B cell (primary cell): ENCODE data around the gene TFF3. TPM values are rescaled to one million over a fixed set of nuclear protein-coding genes. Genes with fewer than 3 reads are reported as not detected.

Experiments
- ATAC-seq: fragments of 200-7000 bp; cut with Tn5 transposase; one replicate; pipeline ENCODE4 v1.10.0; 2021; ENCODE audit warnings: low read depth, mild to moderate bottlenecking, moderate number of reproducible peaks, moderate library complexity
- CTCF ChIA-PET: fragments of 350-600 bp; sonication (Branson Sonifier 250); formaldehyde crosslinking; loops from one replicate; lab custom pipeline; 2021; ENCODE audit warnings: antibody characterized with exemption, inconsistent platforms; lab: Charles Lee
- POLR2A ChIA-PET: fragments of 350-600 bp; sonication (Branson Sonifier 250); formaldehyde crosslinking; loops from one replicate; lab custom pipeline; 2021; ENCODE audit warnings: antibody characterized with exemption; lab: Charles Lee
- DNase-seq: peaks from one replicate; pipeline ENCODE4 v3.0.0; 2013
- H2AFZ ChIP-seq: 2 replicates; pipeline ENCODE4 v1.6.1; 2012; ENCODE audit warnings: mild to moderate bottlenecking, low read depth, low read length; ENCODE audit not compliant: insufficient read depth, poor library complexity, severe bottlenecking
- H3K27ac ChIP-seq, 2 donors: 1 replicate in 1 of 2; 2 replicates in 1 of 2; pipeline ENCODE4 v1.5.1; 2012 to 2013; ENCODE audit warnings: low read length in 2 of 2, mild to moderate bottlenecking in 2 of 2, moderate library complexity in 1 of 2
- H3K27me3 ChIP-seq, 4 experiments: fragments of 200-600 bp in 1 of 4; sonication (generic) in 1 of 4; replicated peaks in 1 of 4; 1 replicate in 2 of 4; 2 replicates in 2 of 4; pipeline versions ENCODE4 v1.6.1 to v1.7.0; 2013 to 2016; ENCODE audit warnings: low read length in 3 of 4, mild to moderate bottlenecking in 2 of 4, mixed read lengths in 1 of 4, moderate library complexity in 1 of 4; ENCODE audit not compliant: insufficient read depth in 4 of 4, control insufficient read depth in 3 of 4; ENCODE audit errors: control extremely low read depth in 1 of 4
- H3K36me3 ChIP-seq, 2 experiments: replicated peaks in 1 of 2; 1 replicate in 1 of 2; 2 replicates in 1 of 2; pipeline versions ENCODE4 v1.6.1 to v1.7.1; 2013; ENCODE audit warnings: low read length in 1 of 2; ENCODE audit not compliant: insufficient read depth in 2 of 2, control insufficient read depth in 1 of 2; ENCODE audit errors: control extremely low read depth in 1 of 2, extremely low read depth in 1 of 2
- H3K4me1 ChIP-seq, 2 donors: fragments of 200-600 bp in 1 of 2; sonication (generic) in 1 of 2; 1 replicate in 1 of 2; 2 replicates in 1 of 2; pipeline versions ENCODE4 v1.5.1 to v1.6.1; 2013 to 2017; ENCODE audit warnings: low read length in 2 of 2; ENCODE audit not compliant: control insufficient read depth in 2 of 2, insufficient read depth in 2 of 2
- H3K4me2 ChIP-seq: replicated peaks from 2 replicates; pipeline ENCODE3; 2012; ENCODE audit warnings: mild to moderate bottlenecking, low read depth, low read length; ENCODE audit not compliant: poor library complexity, severe bottlenecking
- H3K4me3 ChIP-seq, 5 experiments: fragments of 200-600 bp in 1 of 5; sonication (generic) in 1 of 5; 1 replicate in 3 of 5; 2 replicates in 2 of 5; pipeline versions ENCODE4 v1.5.1 to v1.7.0; 2011 to 2016; ENCODE audit warnings: low read length in 4 of 5, mild to moderate bottlenecking in 4 of 5, low read depth in 2 of 5, control low read depth in 1 of 5, moderate library complexity in 1 of 5; ENCODE audit not compliant: insufficient read depth in 1 of 5; ENCODE audit errors: control extremely low read depth in 1 of 5, extremely low read depth in 1 of 5
- H3K79me2 ChIP-seq: fragments of 200-600 bp; sonication (generic); one replicate; pipeline ENCODE4 v1.6.0; 2016; ENCODE audit warnings: low read length; ENCODE audit not compliant: control insufficient read depth, insufficient read depth
- H3K9ac ChIP-seq: fragments of 200-600 bp; sonication (generic); 2 replicates; pipeline ENCODE4 v1.6.1; 2017; ENCODE audit warnings: mild to moderate bottlenecking, low read length, moderate library complexity
- H3K9me3 ChIP-seq, 3 donors: one replicate each; pipeline versions ENCODE4 v1.6.1 to v1.7.1; 2013; ENCODE audit warnings: low read length in 2 of 3; ENCODE audit not compliant: control insufficient read depth in 2 of 3, insufficient read depth in 1 of 3; ENCODE audit errors: control extremely low read depth in 1 of 3
- H4K20me1 ChIP-seq: 2 replicates; pipeline ENCODE4 v1.6.0; 2012; ENCODE audit warnings: mild to moderate bottlenecking, low read length; ENCODE audit not compliant: insufficient read depth, control insufficient read depth, poor library complexity, severe bottlenecking
- H3K27ac Mint-ChIP-seq: one replicate; pipeline ENCODE4 v1.8.0; 2021; ENCODE audit warnings: mixed read lengths
- H3K27me3 Mint-ChIP-seq: one replicate; pipeline ENCODE4 v1.8.0; 2021; ENCODE audit warnings: mixed read lengths
- H3K4me1 Mint-ChIP-seq: one replicate; pipeline ENCODE4 v1.8.0; 2021; ENCODE audit warnings: mixed read lengths
- H3K4me3 Mint-ChIP-seq: one replicate; pipeline ENCODE4 v1.8.0; 2021; ENCODE audit warnings: mixed read lengths
- H3K9me3 Mint-ChIP-seq: one replicate; pipeline ENCODE4 v1.8.0; 2022; ENCODE audit warnings: mixed read lengths; ENCODE audit not compliant: insufficient read depth
- CTCF ChIP-seq: fragments of 200-600 bp; IDR thresholded peaks from one replicate; pipeline ENCODE4 v1.8.0; 2022; ENCODE audit warnings: antibody characterized with exemption, mild to moderate bottlenecking
- EZH2 ChIP-seq: IDR thresholded peaks from 2 replicates; pipeline ENCODE4 v1.6.1; 2012; ENCODE audit warnings: borderline replicate concordance, low read depth, mild to moderate bottlenecking, moderate library complexity, low read length; ENCODE audit not compliant: insufficient read depth, poor library complexity, severe bottlenecking
- WGBS: methylation state at CpG from one replicate; pipeline ENCODE4 v1.1.5; 2013; ENCODE audit warnings: missing lambda C conversion rate; ENCODE audit not compliant: insufficient coverage; 5-methylcytosine and 5-hydroxymethylcytosine counted together
- intact Hi-C: fragments of 100-400 bp; cut with micrococcal nuclease; formaldehyde crosslinking; loops from one replicate; pipeline ENCODE4 v1.10.0; 2022
- polyA plus RNA-seq: library from polyadenylated mRNA; depleted of rRNA; stranded (reverse); fragments of >200 nt; gene quantifications from 2 replicates; pipeline ENCODE4 v1.2.3, GENCODE V29; 2012
- total RNA-seq, 2 donors: library from RNA; stranded (reverse); fragments of 120-200 nt in 1 of 2; gene quantifications; 1 replicate in 1 of 2; 2 replicates in 1 of 2; pipeline versions ENCODE4 v1.2.3 to v1.2.4, GENCODE V29; 2013 to 2022

TFF3 gene
- total and polyA plus RNA-seq, 2 donors (not counting 1 experiment from before 2014, with no cell fraction given) = not detected

GRCh38 chr21:42311160-42311559 is 4.0 kb downstream of the TFF3 start:
- H3K4me2 ChIP-seq = no peak overlapping the region
- peaks cover 7 to 14% of the 10 kb centered on the region in 2 donors for H3K4me1 ChIP-seq
- H3K9ac ChIP-seq = no peak overlapping the region
- no peaks in the 10 kb centered on the region for H3K36me3 ChIP-seq
- DNase-seq = no peak
- H3K79me2 ChIP-seq = no peaks in the 10 kb centered on the region
- intact Hi-C loops = no loop called here
- H3K9me3 Mint-ChIP-seq = no peaks in the 10 kb centered on the region
- no peak overlapping the region for H3K4me3 Mint-ChIP-seq
- H3K27ac Mint-ChIP-seq = no peak overlapping the region
- CTCF ChIA-PET = interaction anchor here (1.0 to 4.8 kb wide), 10 partner anchors 8 to 228 kb away, joined by 3 to 39 read pairs (median 8); no protein-coding TSS in a partner anchor
- POLR2A ChIA-PET = no interaction called here
- peaks cover 4% of the 10 kb centered on the region for H3K4me1 Mint-ChIP-seq
- H3K9me3 ChIP-seq = peaks cover 0 to 3% (median 0%) of the 10 kb centered on the region in 3 donors
- H3K27me3 ChIP-seq = peaks cover 0 to 37% (median 13%) of the 10 kb centered on the region in 4 experiments
- TF ChIP-seq CTCF (no peak), EZH2 (no peak)
- no peak for ATAC-seq
- no peak overlapping the region for H2AFZ ChIP-seq
- H3K4me3 ChIP-seq = no peak overlapping the region
- no peak overlapping the region for H3K27ac ChIP-seq
- WGBS = 98% methylated on average over 12 of the region's 14 CpGs
- H3K27me3 Mint-ChIP-seq = peaks cover 26% of the 10 kb centered on the region
- no peaks in the 10 kb centered on the region for H4K20me1 ChIP-seq

GRCh38 chr21:42310411-42311001 is 4.7 kb downstream of the TFF3 start:
- POLR2A ChIA-PET = no interaction called here
- no peak overlapping the region for H3K4me3 Mint-ChIP-seq

More at GRCh38 chr21:42310411-42311001, 4.7 kb downstream of the TFF3 start:
- DNase-seq (no peak), ATAC-seq (no peak)
- Histone ChIP-seq H3K4me3 (no peak overlapping the region), H3K9ac (no peak overlapping the region), H3K9me3 (peaks cover 0 to 3% (median 0%) of the 10 kb centered on the region in 3 donors), H3K79me2 (no peaks in the 10 kb centered on the region), H3K4me1 (peaks cover 7 to 14% of the 10 kb centered on the region in 2 donors), H3K27ac (no peak overlapping the region), H3K4me2 (no peak overlapping the region), H4K20me1 (no peaks in the 10 kb centered on the region), H3K27me3 (peaks cover 0 to 42% (median 13%) of the 10 kb centered on the region in 4 experiments), H3K36me3 (no peaks in the 10 kb centered on the region), H2AFZ (no peak overlapping the region)
- WGBS = 91% methylated on average over 11 of the region's 12 CpGs
- TF ChIP-seq CTCF (no peak), EZH2 (no peak)
- CTCF ChIA-PET = interaction anchor here (0.9 to 4.8 kb wide), 14 partner anchors 9 to 229 kb away, joined by 3 to 39 read pairs (median 6); no protein-coding TSS in a partner anchor
- Mint-ChIP-seq H3K9me3 (no peaks in the 10 kb centered on the region), H3K27me3 (peaks cover 26% of the 10 kb centered on the region), H3K27ac (no peak overlapping the region), H3K4me1 (peaks cover 4% of the 10 kb centered on the region)
- intact Hi-C loops = no loop called here
